HG02970 (cell line): ENCODE data around the gene TCF7L2.

Source experiments
- ATAC-seq: cut with Tn5 transposase; IDR thresholded peaks from one replicate; pipeline ENCODE4 v1.9.1; 2021; ENCODE audit warnings: mild to moderate bottlenecking, moderate library complexity, moderate number of reproducible peaks; ENCODE audit not compliant: unreplicated experiment, low FRiP score

TCF7L2 gene

GRCh38 chr10:112990271-112990670, 40.2 kb downstream of the TCF7L2 start:
- ATAC-seq: no peak

GRCh38 chr10:112991888-112992491, 41.9 kb downstream of the TCF7L2 start:
- ATAC-seq: no peak

GRCh38 chr10:112996462-112996861, 46.4 kb downstream of the TCF7L2 start:
- ATAC-seq: no peak

- ATAC-seq: no peak
Measured at GRCh38 chr10:112999102-112999501, 49.1 kb downstream of the TCF7L2 start.

- no peak for ATAC-seq
Measured at GRCh38 chr10:113000442-113000841, 50.4 kb downstream of the TCF7L2 start.

- no peak for ATAC-seq
Measured at GRCh38 chr10:113000876-113001598, 51.0 kb downstream of the TCF7L2 start.

GRCh38 chr10:113001599-113002448, 51.8 kb downstream of the TCF7L2 start:
- no peak for ATAC-seq

- ATAC-seq: no peak
Measured at GRCh38 chr10:113002449-113002777, 52.4 kb downstream of the TCF7L2 start.

GRCh38 chr10:113003052-113003451, 53.0 kb downstream of the TCF7L2 start:
- no peak for ATAC-seq

GRCh38 chr10:113004069-113004618, 54.1 kb downstream of the TCF7L2 start:
- ATAC-seq: no peak

- ATAC-seq: no peak
Measured at GRCh38 chr10:113005380-113005779, 55.3 kb downstream of the TCF7L2 start.

- ATAC-seq: no peak
Measured at GRCh38 chr10:113006656-113007342, 56.8 kb downstream of the TCF7L2 start.

- no peak for ATAC-seq
Measured at GRCh38 chr10:113007343-113007771, 57.3 kb downstream of the TCF7L2 start.

- ATAC-seq: no peak
Measured at GRCh38 chr10:113007821-113008220, 57.8 kb downstream of the TCF7L2 start.

- no peak for ATAC-seq
Measured at GRCh38 chr10:113011592-113012374, 61.7 kb downstream of the TCF7L2 start.

- ATAC-seq: no peak
Measured at GRCh38 chr10:113015201-113015600, 65.2 kb downstream of the TCF7L2 start.

- no peak for ATAC-seq
Measured at GRCh38 chr10:113017376-113017775, 67.3 kb downstream of the TCF7L2 start.

GRCh38 chr10:113018034-113018433, 68.0 kb downstream of the TCF7L2 start:
- no peak for ATAC-seq

GRCh38 chr10:113019096-113019495, 69.0 kb downstream of the TCF7L2 start:
- ATAC-seq: no peak
